GM12878 (cell line): ENCODE measurements around the gene C16orf92. TPM values are rescaled to one million over a fixed set of nuclear protein-coding genes. Genes with fewer than 3 reads are reported as not detected.

Experiments used
- ATF2 ChIP-seq: IDR thresholded peaks from 2 replicates; pipeline ENCODE4 v1.6.1; 2012; ENCODE audit warnings: low read length, inconsistent platforms
- ATF7 ChIP-seq: fragments of 450-650 bp; IDR thresholded peaks from 2 replicates; pipeline ENCODE4 v1.6.1; 2016; ENCODE audit warnings: low read depth, mild to moderate bottlenecking
- BACH1 ChIP-seq: fragments of 450-650 bp; IDR thresholded peaks from 2 replicates; pipeline ENCODE4 v1.6.1; 2017; ENCODE audit warnings: mild to moderate bottlenecking, borderline replicate concordance
- BCLAF1 ChIP-seq: fragments of 450-650 bp; IDR thresholded peaks from 2 replicates; pipeline ENCODE4 v1.6.1; 2017; ENCODE audit warnings: antibody characterized with exemption, mild to moderate bottlenecking, moderate library complexity
- CREM ChIP-seq: IDR thresholded peaks from 2 replicates; pipeline ENCODE4 v1.6.1; 2014; ENCODE audit warnings: antibody characterized with exemption, low read depth
- DPF2 ChIP-seq: fragments of 450-650 bp; IDR thresholded peaks from 2 replicates; pipeline ENCODE4 v1.6.1; 2017; ENCODE audit warnings: mild to moderate bottlenecking
- E2F8 ChIP-seq: fragments of 450-650 bp; IDR thresholded peaks from 2 replicates; pipeline ENCODE4 v1.6.1; 2018; ENCODE audit warnings: mild to moderate bottlenecking, low read depth, moderate library complexity; ENCODE audit not compliant: partially characterized antibody
- FOS ChIP-seq: IDR thresholded peaks from 3 replicates; pipeline ENCODE4 v1.6.1; 2011; ENCODE audit warnings: borderline replicate concordance; ENCODE audit not compliant: insufficient read length; ENCODE audit errors: extremely low read depth
- HDAC6 ChIP-seq: fragments of 200-600 bp; sonication (generic); IDR thresholded peaks from one replicate; pipeline ENCODE4 v1.8.0; 2017; ENCODE audit warnings: antibody characterized with exemption; ENCODE audit not compliant: unreplicated experiment
- JUND ChIP-seq: IDR thresholded peaks from 2 replicates; pipeline ENCODE4 v1.6.1; 2012; ENCODE audit warnings: low read depth, mild to moderate bottlenecking, low read length, improper control_type of control experiment, moderate library complexity
- MYC ChIP-seq: IDR thresholded peaks from 2 replicates; pipeline ENCODE4 v1.6.1; 2011; ENCODE audit warnings: mild to moderate bottlenecking, low read length, moderate library complexity, inconsistent platforms; ENCODE audit not compliant: insufficient read depth, insufficient replicate concordance, insufficient read length, severe bottlenecking
- POLR2AphosphoS2 ChIP-seq: IDR thresholded peaks from 2 replicates; pipeline ENCODE4 v1.6.1; 2011; ENCODE audit warnings: low read depth, mild to moderate bottlenecking, low read length, improper control_type of control experiment, moderate library complexity
- POU2F2 ChIP-seq: IDR thresholded peaks from 3 replicates; pipeline ENCODE4 v1.6.1; 2011; ENCODE audit warnings: low read depth, mild to moderate bottlenecking, low read length, borderline replicate concordance
- RAD21 ChIP-seq: IDR thresholded peaks from 2 replicates; pipeline ENCODE4 v1.6.1; 2011; ENCODE audit warnings: mild to moderate bottlenecking, low read depth, low read length, moderate library complexity; ENCODE audit not compliant: insufficient read depth
- RB1 ChIP-seq: fragments of 450-650 bp; formaldehyde crosslinking; IDR thresholded peaks from 2 replicates; pipeline ENCODE4 v1.6.1; 2017; ENCODE audit warnings: mild to moderate bottlenecking, borderline replicate concordance
- RELA ChIP-seq: fragments of 450-650 bp; IDR thresholded peaks from 2 replicates; pipeline ENCODE4 v1.8.0; 2014; ENCODE audit warnings: borderline replicate concordance; ENCODE audit not compliant: partially characterized antibody
- SMC3 ChIP-seq: IDR thresholded peaks from 2 replicates; pipeline ENCODE4 v1.6.1; 2011; ENCODE audit warnings: low read length, improper control_type of control experiment, borderline replicate concordance
- SRF ChIP-seq, 2 experiments: IDR thresholded peaks; 2 replicates each; pipeline ENCODE4 v1.6.1; 2011; ENCODE audit warnings: low read depth in 2 of 2, low read length in 2 of 2, mild to moderate bottlenecking in 1 of 2, moderate library complexity in 1 of 2
- TAF1 ChIP-seq: IDR thresholded peaks from 2 replicates; pipeline ENCODE4 v1.6.1; 2011; ENCODE audit warnings: mild to moderate bottlenecking, low read depth, low read length, borderline replicate concordance
- ZBTB33 ChIP-seq: fragments of 450-650 bp; IDR thresholded peaks from 2 replicates; pipeline ENCODE4 v1.6.1; 2017; ENCODE audit warnings: mild to moderate bottlenecking
- polyA plus RNA-seq, 11 experiments: library from polyadenylated mRNA; depleted of rRNA in 4 of 11; unstranded in 6 of 11; stranded (reverse) in 5 of 11; fragments of >200 nt; fragmentation: Nextera tagmentation in 4 of 11; fragmentation: Illumina TruSeq in 1 of 11; extraction: Ambion mirVana in 4 of 11; extraction: Trizol in 1 of 11; gene quantifications; 1 replicate in 1 of 11; 2 replicates in 10 of 11; pipeline versions ENCODE4 v1.2.1 to v1.2.3, GENCODE V29; 2011 to 2016; ENCODE audit warnings: inconsistent platforms in 2 of 11, missing spikeins in 2 of 11, low read depth in 1 of 11
- total RNA-seq, 4 experiments: library from RNA; depleted of rRNA in 3 of 4; stranded (reverse); fragments of >200 nt in 3 of 4; fragmentation: Illumina TruSeq in 1 of 4; extraction: Trizol in 1 of 4; gene quantifications; 2 replicates each; pipeline versions ENCODE4 v1.2.1 to v1.2.3, GENCODE V29; 2013 to 2021

C16orf92 gene
- total and polyA plus RNA-seq, 10 of the 15 experiments (the other 5 are each of a cell fraction or from before 2014, with no cell fraction given): not detected

GRCh38 chr16:30063893-30064728, 41.1 kb downstream of the C16orf92 start (continued):
- no peak for TF ChIP-seq HDAC6
- TF ChIP-seq SMC3: 0 out of 2 replicates have a peak, but pooled peaks have one; percentile 3
- peak; percentile 52; the same call in 1 of the 2 replicates for TF ChIP-seq DPF2
- TF ChIP-seq POLR2AphosphoS2: peak; percentile 64; the same call in 1 of the 2 replicates
- TF ChIP-seq RB1: peak; percentile 26; the same call in 1 of the 2 replicates
- TF ChIP-seq RELA: no peak
- TF ChIP-seq BACH1: no peak
- TF ChIP-seq TAF1: 0 out of 2 replicates have a peak, but pooled peaks have one; percentile 48
- TF ChIP-seq SRF (IDR thresholded peaks at IDR 0.05; ENCODE audit: low read depth in 2 of 2, low read length in 2 of 2): no peak
- TF ChIP-seq MYC: no peak
- TF ChIP-seq E2F8: no peak
- peak; percentile 36; the same call in 1 of the 2 replicates for TF ChIP-seq CREM
- TF ChIP-seq ZBTB33: no peak
- no peak for TF ChIP-seq ATF2
- TF ChIP-seq ATF7: peak; percentile 45; the same call in 1 of the 2 replicates
- no peak for TF ChIP-seq BCLAF1
- TF ChIP-seq POU2F2: no peak; the same call in 2 of the 3 replicates
- no peak for TF ChIP-seq JUND
- peak; percentile 34; the same call in 1 of the 2 replicates for TF ChIP-seq RAD21
- TF ChIP-seq FOS: no peak
